ENCODE data around the gene CELSR3. TPM values are rescaled to one million over a fixed set of nuclear protein-coding genes. Genes with fewer than 3 reads are reported as not detected.
A peak's percentile ranks its signal among the peaks of the same experiment; 100 is the strongest.

CELSR3 gene
- total and polyA plus RNA-seq, 2 of the 4 experiments (the other 2 are of a cell fraction) = 0.18 to 0.63 TPM

DNA sequence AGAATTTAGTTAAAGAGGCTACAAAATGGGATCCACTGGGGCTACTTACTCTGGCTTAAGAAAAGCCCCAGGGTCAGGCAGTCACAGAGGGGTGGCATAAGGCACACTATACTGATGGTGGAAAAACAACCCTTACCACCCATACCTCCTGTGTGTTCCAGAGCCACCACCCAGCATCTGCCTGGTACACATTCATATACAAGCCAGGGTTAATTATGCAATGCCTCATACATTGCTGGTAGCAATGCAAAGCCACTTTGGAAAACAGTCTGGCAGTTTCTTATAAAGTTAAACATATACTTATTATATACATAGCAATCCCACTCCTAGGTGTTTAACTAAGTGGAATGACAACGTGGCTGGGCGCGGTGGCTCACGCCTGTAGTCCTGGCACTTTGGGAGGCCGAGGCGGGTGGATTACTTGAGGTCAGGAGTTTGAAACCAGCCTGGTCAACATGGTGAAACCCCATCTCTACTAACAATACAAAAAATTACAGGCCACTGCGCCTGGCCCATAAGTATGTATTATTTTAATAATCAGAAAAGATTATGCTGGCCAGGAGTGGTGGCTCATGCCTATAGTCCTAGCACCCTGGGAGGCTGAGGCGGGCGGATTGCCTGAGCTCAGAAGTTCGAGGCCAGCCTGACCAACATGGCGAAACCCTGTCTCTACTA is 38.2 kb upstream of the CELSR3 start:
- Histone ChIP-seq H2BK20ac (ENCODE audit: low read depth, low read length) (no peak overlapping the region), H3K4me1 (ENCODE audit: control insufficient read depth, insufficient read depth, low read length) (peaks cover 8% of the 10 kb centered on the region), H3K56ac (ENCODE audit: extremely low read depth, insufficient read depth, low read length) (no peak overlapping the region), H3K9me3 (ENCODE audit: control insufficient read depth, insufficient read depth, low read length) (no peaks in the 10 kb centered on the region), H2BK15ac (ENCODE audit: low read depth, low read length) (no peak overlapping the region), H3K4me2 (ENCODE audit: low read depth, low read length) (peak overlapping the region; percentile 31; the same call in 1 of the 2 replicates), H3K27ac (ENCODE audit: insufficient read depth, low read length) (no peak overlapping the region; the same call in 1 of the 2 replicates), H3K9me1 (ENCODE audit: insufficient read depth, low read length) (peaks cover 23% of the 10 kb centered on the region), H2AK5ac (ENCODE audit: low read depth, low read length) (0 out of 2 replicates have a peak overlapping the region, but pooled peaks have one; percentile 15), H4K8ac (ENCODE audit: low read depth in 2 of 2, low read length in 2 of 2) (no peak overlapping the region), H2AK9ac (replicated peaks; ENCODE audit: low read depth, low read length, poor library complexity) (no peak overlapping the region), H2BK120ac (ENCODE audit: low read depth, low read length) (no peak overlapping the region), H3K9ac (ENCODE audit: low read depth, low read length) (no peak overlapping the region), H3K4ac (ENCODE audit: low read depth, low read length) (no peak overlapping the region), H4K5ac (ENCODE audit: low read depth, low read length) (no peak overlapping the region), H3K4me3 (ENCODE audit: insufficient read depth, low read depth, low read length) (no peak overlapping the region), H3K27me3 (ENCODE audit: control insufficient read depth, insufficient read depth, low read length) (no peaks in the 10 kb centered on the region), H3K36me3 (ENCODE audit: control insufficient read depth, insufficient read depth, low read length) (peaks cover 24% of the 10 kb centered on the region), H2AFZ (replicated peaks; ENCODE audit: low read length, poor library complexity) (no peak overlapping the region), H4K20me1 (ENCODE audit: insufficient read depth, low read length) (peaks cover 97% of the 10 kb centered on the region), H2BK5ac (ENCODE audit: low read depth, low read length, poor library complexity, severe bottlenecking) (peak overlapping the region; percentile 29), H3K14ac (replicated peaks; ENCODE audit: low read depth, low read length) (no peak overlapping the region), H4K91ac (ENCODE audit: insufficient read depth, low read depth, low read length) (no peak overlapping the region), H3K79me1 (ENCODE audit: low read depth in 1 of 2, low read length in 2 of 2) (peaks cover 28 to 72% of the 10 kb centered on the region in 2 experiments), H3K18ac (ENCODE audit: low read depth, low read length) (no peak overlapping the region), H3K23ac (ENCODE audit: low read depth, low read length) (no peak overlapping the region)
- dilution Hi-C loops (cut with HindIII; ENCODE audit: low sequenced_read_pairs, unreplicated experiment) = no loop called here
- intact Hi-C loops (cut with micrococcal nuclease) = no loop called here
- no peak for DNase-seq
- WGBS, 2 experiments (ENCODE audit: extremely low coverage in 2 of 2, insufficient read length in 1 of 2) = 100% methylated on average over 2 of the region's 11 CpGs; no CpG with 5 or more reads in 1 of the 2 experiments
- POLR2A ChIA-PET (ENCODE audit: unreplicated experiment) = interaction anchor here (0.7 kb wide), 1 partner anchor 38 kb away, joined by 15 read pairs; the partner anchor contains the start of gene CELSR3
- in situ Hi-C loops (cut with MboI; ENCODE audit: low sequenced_read_pairs) = no loop called here
- CTCF ChIA-PET = interaction anchor here (1.0 kb wide), 1 partner anchor 452 kb away, joined by 3 read pairs; no protein-coding TSS in a partner anchor
- ATAC-seq (ENCODE audit: low read depth) = peak; percentile 36
- peak; percentile 28; the same call in 1 of the 2 replicates for TF ChIP-seq CEBPB (IDR thresholded peaks at IDR 0.05; ENCODE audit: low read depth, low read length)
- no peak for TF ChIP-seq MAFK (IDR thresholded peaks at IDR 0.05; ENCODE audit: low read depth, low read length)
- BruUV-seq (replicated peaks) = no TSS peak
